ENCODE measurements around the gene CCDC146.
"Not testable (repeated sequence)": the region's sequence is repeated elsewhere in the genome, so short reads cannot be mapped to it uniquely, and the experiment has no call there.

CCDC146 gene

GRCh38 chr7:77330169-77330882 is 207.9 kb downstream of the CCDC146 start:
- no peak for TF ChIP-seq CTCF (IDR thresholded peaks at IDR 0.05; ENCODE audit: control insufficient read depth, insufficient read depth, low read depth, low read length, missing control alignments)
- DNase-seq (ENCODE audit: low read depth), result no peak
- no peak overlapping the region for H3K4me3 ChIP-seq (ENCODE audit: control insufficient read depth, low read depth, low read length)

GRCh38 chr7:77331938-77332695 is 209.7 kb downstream of the CCDC146 start:
- TF ChIP-seq CTCF (IDR thresholded peaks at IDR 0.05; ENCODE audit: control insufficient read depth, insufficient read depth, low read depth, low read length, missing control alignments), result peak; percentile 66
- no peak overlapping the region for H3K4me3 ChIP-seq (ENCODE audit: control insufficient read depth, low read depth, low read length)
- DNase-seq (ENCODE audit: low read depth), result peak; percentile 77

GRCh38 chr7:77334039-77334438 is 211.6 kb downstream of the CCDC146 start:
- not testable (repeated sequence) for DNase-seq (ENCODE audit: low read depth); H3K4me3 ChIP-seq (ENCODE audit: control insufficient read depth, low read depth, low read length)

GRCh38 chr7:77335581-77335980 is 213.2 kb downstream of the CCDC146 start:
- no peak for TF ChIP-seq CTCF (IDR thresholded peaks at IDR 0.05; ENCODE audit: control insufficient read depth, insufficient read depth, low read depth, low read length, missing control alignments)
- H3K4me3 ChIP-seq (ENCODE audit: control insufficient read depth, low read depth, low read length), result no peak overlapping the region
- no peak for DNase-seq (ENCODE audit: low read depth)

- no peak for DNase-seq (ENCODE audit: low read depth)
- H3K4me3 ChIP-seq (ENCODE audit: control insufficient read depth, low read depth, low read length), result no peak overlapping the region
- no peak for TF ChIP-seq CTCF (IDR thresholded peaks at IDR 0.05; ENCODE audit: control insufficient read depth, insufficient read depth, low read depth, low read length, missing control alignments)
These were observed 215.1 kb downstream of the CCDC146 start for GRCh38 chr7:77337456-77337990.

DNA sequence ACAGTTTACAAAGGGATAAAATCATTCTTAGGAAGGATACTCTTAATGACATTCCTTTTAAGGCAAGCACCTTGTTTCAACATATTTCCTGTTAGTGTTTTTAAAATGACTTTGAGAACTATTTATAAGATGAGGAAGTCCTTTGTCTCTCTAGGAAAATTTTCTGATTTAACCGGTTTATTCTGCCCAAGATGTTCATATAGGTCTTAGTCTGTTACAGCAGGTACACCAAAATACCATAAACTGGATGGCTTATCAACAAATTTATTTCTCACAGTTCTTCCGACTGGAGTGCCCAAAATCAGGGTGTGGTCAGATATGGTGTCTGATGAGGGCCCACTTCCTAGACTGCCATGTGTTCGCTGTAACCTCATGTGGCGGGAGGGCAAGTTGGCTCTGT is 215.8 kb downstream of the CCDC146 start:
- DNase-seq (ENCODE audit: low read depth), result no peak
- no peak for TF ChIP-seq CTCF (IDR thresholded peaks at IDR 0.05; ENCODE audit: control insufficient read depth, insufficient read depth, low read depth, low read length, missing control alignments)
- no peak overlapping the region for H3K4me3 ChIP-seq (ENCODE audit: control insufficient read depth, low read depth, low read length)

Measured in AG09309 (cell line).